GM19328 (cell line): Measurements from ENCODE around the gene HK1.
A peak's percentile ranks its signal among the peaks of the same experiment; 100 is the strongest.
"Not testable (repeated sequence)": the region's sequence is repeated elsewhere in the genome, so short reads cannot be mapped to it uniquely, and the experiment has no call there.

Experiments
- ATAC-seq: cut with Tn5 transposase; IDR thresholded peaks from one replicate; pipeline ENCODE4 v1.9.1; 2021; ENCODE audit warnings: mild to moderate bottlenecking, moderate library complexity; ENCODE audit not compliant: unreplicated experiment

Gene HK1

DNA sequence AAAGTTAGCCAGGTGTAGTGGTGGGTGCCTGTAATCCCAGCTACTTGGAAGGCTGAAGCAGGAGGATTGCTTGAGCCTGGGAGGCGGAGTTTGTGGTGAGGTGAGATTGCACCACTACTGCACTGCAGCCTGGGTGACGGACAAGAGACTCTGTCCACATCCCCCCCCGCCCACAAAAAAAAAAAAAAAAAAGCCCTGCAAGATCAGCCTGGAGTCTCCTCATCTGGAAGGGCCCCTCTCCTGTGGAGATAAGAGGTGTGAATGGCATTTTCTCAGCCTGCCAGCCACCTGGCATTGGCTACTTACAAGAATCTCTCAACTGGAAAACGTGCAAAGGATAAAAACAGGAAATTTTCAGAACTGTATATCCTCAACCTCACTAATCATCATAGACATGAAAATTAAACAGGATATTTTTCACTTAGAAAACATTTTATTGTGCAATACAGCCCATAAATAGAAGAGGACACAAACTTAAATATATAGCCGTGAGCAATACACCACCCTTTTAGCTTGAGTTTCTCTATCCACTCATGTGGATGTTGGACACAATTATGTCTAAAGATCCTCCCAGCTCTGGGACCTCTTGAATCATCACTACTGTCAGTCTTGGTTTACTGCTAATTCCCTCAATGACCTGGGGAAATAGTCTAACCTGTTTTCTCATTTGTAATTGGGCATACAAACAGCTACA lies 161.7 kb downstream of the HK1 start:
- no peak for ATAC-seq

DNA sequence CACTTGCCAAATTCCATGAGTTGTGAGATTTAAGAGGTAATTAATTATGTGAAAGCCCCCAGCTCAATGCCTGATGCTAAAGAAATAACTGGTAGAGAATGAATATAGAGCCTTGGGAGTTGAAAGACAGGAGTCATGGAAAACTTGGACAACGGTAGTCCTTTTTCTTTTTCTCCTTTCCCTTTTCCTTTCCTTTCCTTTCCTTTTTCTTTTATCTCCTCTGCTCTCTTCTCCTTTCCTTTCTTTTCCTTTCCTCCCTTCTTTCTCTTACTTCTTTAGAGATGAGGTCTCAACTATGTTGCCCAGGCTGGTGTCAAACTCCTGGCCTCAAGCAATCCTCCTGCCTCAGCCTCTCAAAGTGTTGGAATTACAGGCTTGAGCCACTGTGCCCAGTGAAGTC lies 165.1 kb downstream of the HK1 start:
- no peak for ATAC-seq

DNA sequence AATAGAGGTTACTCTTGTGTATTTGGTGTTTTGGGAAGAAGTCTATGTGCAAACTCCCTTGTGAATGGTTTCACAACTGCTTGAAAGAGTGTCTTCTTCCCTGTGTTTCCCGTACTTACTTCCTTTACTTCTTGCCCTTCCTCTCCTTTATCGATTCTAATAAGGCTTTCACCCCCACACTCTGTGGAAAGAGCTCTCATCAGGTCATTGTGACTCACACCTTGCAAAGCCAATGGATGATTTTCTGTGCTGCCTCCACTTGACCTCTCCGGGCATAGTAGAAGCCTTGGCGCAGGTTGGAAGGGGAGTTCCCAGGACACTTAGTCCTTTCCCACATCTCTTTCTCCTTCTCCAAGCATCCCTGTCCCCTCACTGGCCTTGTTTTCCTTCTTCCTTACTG lies 166.7 kb downstream of the HK1 start:
- no peak for ATAC-seq

DNA sequence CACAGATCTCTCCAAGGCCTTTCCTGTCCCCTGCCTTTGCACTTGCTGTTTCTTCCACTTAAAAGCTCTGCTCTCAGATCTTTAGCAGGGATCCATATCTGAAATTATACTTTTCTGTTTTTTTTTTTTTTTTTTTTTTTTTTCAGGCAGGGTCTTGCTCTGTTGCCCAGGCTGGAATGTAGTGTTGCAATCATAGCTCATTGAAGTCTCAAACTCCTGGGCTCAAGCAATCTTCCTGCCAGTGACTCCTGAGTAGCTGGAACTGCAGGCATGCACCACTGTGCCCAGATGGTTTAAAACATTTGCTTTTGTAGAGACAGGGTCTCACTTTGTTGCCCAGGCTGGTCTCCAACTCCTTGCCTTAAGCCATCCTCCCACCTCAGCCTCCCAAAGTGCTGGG lies 167.9 kb downstream of the HK1 start:
- no peak for ATAC-seq

DNA sequence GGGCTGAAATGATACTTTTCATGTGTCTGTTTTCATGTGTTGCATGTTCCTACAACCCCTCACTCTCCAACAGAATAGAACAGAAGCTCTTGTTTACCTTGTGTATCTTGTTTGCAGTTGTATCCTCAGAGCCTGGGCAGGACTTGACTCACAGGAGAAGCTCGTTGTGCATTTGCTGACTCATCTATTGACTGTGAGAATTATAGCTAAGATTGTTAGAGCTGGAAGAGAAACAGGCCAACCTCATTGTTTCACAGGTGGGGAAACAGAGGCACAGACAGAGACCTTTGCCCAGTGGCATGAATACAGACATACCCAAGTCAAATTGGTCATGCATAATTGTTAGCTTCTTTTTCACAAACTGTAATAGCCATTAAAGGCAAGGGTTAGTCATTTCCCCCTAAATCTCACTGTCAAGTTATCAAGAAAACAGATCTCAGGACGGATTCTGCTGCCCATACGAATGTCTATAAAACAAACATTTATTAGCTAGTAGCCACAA lies 168.4 kb downstream of the HK1 start:
- no peak for ATAC-seq

DNA sequence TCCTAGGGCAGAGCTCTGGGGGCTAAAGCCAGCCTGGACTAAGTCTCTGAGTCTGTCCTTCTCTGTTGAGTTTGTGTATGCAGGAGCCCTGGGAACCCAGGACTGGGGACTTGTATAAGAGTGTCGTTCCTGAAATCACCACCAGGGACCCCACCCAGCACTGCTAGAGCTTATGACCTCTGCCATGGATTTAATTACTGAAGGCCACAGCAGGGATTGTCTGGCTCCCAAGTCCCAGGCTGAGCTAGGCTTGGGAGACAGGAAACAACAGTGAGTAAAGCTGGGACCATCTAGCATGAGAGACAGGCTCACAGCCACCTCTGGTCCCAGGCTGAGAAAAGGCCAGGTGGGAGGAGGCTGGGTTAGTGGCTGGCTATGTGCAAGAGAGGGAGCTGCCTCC lies 171.5 kb downstream of the HK1 start:
- no peak for ATAC-seq

DNA sequence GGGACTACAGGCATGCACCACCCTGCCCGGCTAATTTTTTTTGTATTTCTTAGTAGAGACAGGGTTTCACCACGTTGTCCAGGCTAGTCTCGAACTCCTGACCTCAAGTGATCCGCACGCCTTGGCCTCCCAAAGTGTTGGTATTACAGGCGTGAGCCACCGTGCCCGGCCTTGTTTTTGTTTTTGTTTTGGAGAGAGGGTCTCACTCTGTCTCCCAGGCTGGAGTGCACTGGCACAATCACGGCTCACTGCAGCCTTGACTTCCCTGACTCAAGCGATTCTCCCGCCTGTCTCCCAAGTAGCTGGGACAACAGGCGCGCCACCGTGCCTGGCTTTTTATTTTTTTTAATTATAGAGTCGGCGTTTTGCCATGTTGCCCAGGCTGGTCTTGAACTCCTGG lies 172.1 kb downstream of the HK1 start:
- ATAC-seq: not testable (repeated sequence)

DNA sequence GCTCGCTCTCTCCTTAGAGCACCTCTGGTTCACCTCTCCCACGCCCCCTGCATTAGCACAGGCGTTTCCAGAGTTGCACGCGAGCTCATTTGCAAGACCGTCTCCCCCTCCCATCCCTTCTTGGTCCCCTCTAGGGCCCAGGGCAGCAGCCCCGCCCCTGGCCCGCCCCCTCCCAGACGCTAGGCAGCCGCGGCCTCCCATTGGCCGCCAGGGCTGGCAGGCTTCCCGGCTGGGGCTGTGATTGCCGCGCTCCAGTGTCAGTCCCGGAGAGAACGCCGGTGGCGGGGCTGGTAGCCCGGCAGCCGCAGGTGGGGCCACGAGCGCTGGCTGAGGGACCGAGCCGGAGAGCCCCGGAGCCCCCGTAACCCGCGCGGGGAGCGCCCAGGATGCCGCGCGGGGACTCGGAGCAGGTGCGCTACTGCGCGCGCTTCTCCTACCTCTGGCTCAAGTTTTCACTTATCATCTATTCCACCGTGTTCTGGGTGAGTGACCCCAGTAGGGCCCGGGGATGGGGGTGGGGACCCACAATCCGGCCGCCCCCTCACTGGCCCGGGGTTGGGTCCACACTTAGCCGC lies 173.0 kb downstream of the HK1 start, which contains the start of gene TSPAN15:
TSPAN15 (plus strand) TSS at position 257 of the 575 bp plus-strand sequence; CDS start at position 387, 130 bp downstream.
- ATAC-seq: peak; percentile 79
